Neuronal stem cell (in vitro differentiated cells): ENCODE data around the gene PGPEP1.
A peak's percentile ranks its signal among the peaks of the same experiment; 100 is the strongest.

Experiments
- DNase-seq: peaks from one replicate; pipeline ENCODE4 v3.0.0-alpha.2; 2013; ENCODE audit warnings: low spot score
- H2AFZ ChIP-seq: one replicate; pipeline ENCODE4 v1.6.1; 2013; ENCODE audit warnings: mild to moderate bottlenecking, low read length, inconsistent platforms
- H2AK5ac ChIP-seq: 2 replicates; pipeline ENCODE4 v1.6.1; 2013; ENCODE audit warnings: low read depth, mild to moderate bottlenecking, inconsistent platforms, low read length, moderate library complexity, mixed read lengths
- H2BK120ac ChIP-seq: 2 replicates; pipeline ENCODE4 v1.6.1; 2013; ENCODE audit warnings: low read depth, mild to moderate bottlenecking, inconsistent platforms, low read length, moderate library complexity, mixed read lengths
- H2BK12ac ChIP-seq: one replicate; pipeline ENCODE4 v1.6.1; 2013; ENCODE audit warnings: low read length, inconsistent platforms
- H2BK15ac ChIP-seq: 2 replicates; pipeline ENCODE4 v1.6.1; 2013; ENCODE audit warnings: mild to moderate bottlenecking, low read length, inconsistent platforms, mixed read lengths
- H2BK5ac ChIP-seq: one replicate; pipeline ENCODE4 v1.6.1; 2013; ENCODE audit warnings: inconsistent platforms, mild to moderate bottlenecking, low read length, moderate library complexity
- H3K14ac ChIP-seq: one replicate; pipeline ENCODE4 v1.6.1; 2013; ENCODE audit warnings: low read length, inconsistent platforms
- H3K18ac ChIP-seq: 2 replicates; pipeline ENCODE4 v1.6.1; 2013; ENCODE audit warnings: low read length, inconsistent platforms
- H3K23ac ChIP-seq: 2 replicates; pipeline ENCODE4 v1.6.1; 2013; ENCODE audit warnings: low read depth, mild to moderate bottlenecking, mixed read lengths, low read length, inconsistent platforms; ENCODE audit not compliant: poor library complexity
- H3K27ac ChIP-seq: replicated peaks from 3 replicates; pipeline ENCODE4 v1.5.1; 2013; ENCODE audit warnings: low read length, inconsistent platforms
- H3K27me3 ChIP-seq, 3 experiments: 2 replicates each; pipeline ENCODE4 v1.6.1; 2013; ENCODE audit warnings: low read length in 3 of 3, mild to moderate bottlenecking in 2 of 3, inconsistent platforms in 1 of 3, low read depth in 1 of 3, mixed read lengths in 1 of 3, moderate library complexity in 1 of 3; ENCODE audit not compliant: control insufficient read depth in 3 of 3, insufficient read depth in 3 of 3
- H3K36me3 ChIP-seq, 2 donors: replicated peaks in 1 of 2; 2 replicates each; pipeline ENCODE4 v1.6.1; 2013; ENCODE audit warnings: low read length in 2 of 2; ENCODE audit not compliant: control insufficient read depth in 2 of 2, insufficient read depth in 2 of 2
- H3K4ac ChIP-seq: 2 replicates; pipeline ENCODE4 v1.6.1; 2013; ENCODE audit warnings: inconsistent platforms, mild to moderate bottlenecking, low read length, moderate library complexity
- H3K4me1 ChIP-seq, 2 donors: 1 replicate in 1 of 2; 2 replicates in 1 of 2; pipeline ENCODE4 v1.6.1; 2013; ENCODE audit warnings: low read length in 2 of 2, low read depth in 1 of 2; ENCODE audit not compliant: control insufficient read depth in 2 of 2, insufficient read depth in 1 of 2
- H3K4me2 ChIP-seq: one replicate; pipeline ENCODE4 v1.6.1; 2013; ENCODE audit warnings: mild to moderate bottlenecking, low read length, inconsistent platforms; ENCODE audit not compliant: insufficient read depth, poor library complexity, severe bottlenecking
- H3K4me3 ChIP-seq, 2 donors: 2 replicates each; pipeline ENCODE4 v1.5.1; 2013; ENCODE audit warnings: low read length in 2 of 2, mild to moderate bottlenecking in 2 of 2, inconsistent platforms in 1 of 2, moderate library complexity in 1 of 2
- H3K79me1 ChIP-seq: one replicate; pipeline ENCODE4 v1.6.1; 2013; ENCODE audit warnings: low read depth, mild to moderate bottlenecking, inconsistent platforms, low read length, moderate library complexity
- H3K9ac ChIP-seq: one replicate; pipeline ENCODE4 v1.6.1; 2013; ENCODE audit warnings: mild to moderate bottlenecking, low read depth, low read length, inconsistent platforms; ENCODE audit not compliant: poor library complexity
- H3K9me3 ChIP-seq, 2 donors: replicated peaks in 1 of 2; 2 replicates each; pipeline versions ENCODE3 to v1.6.1; 2013; ENCODE audit warnings: low read length in 2 of 2, mild to moderate bottlenecking in 2 of 2, inconsistent platforms in 1 of 2, low read depth in 1 of 2, mixed read lengths in 1 of 2, moderate library complexity in 1 of 2; ENCODE audit not compliant: control insufficient read depth in 2 of 2, insufficient read depth in 1 of 2
- H4K8ac ChIP-seq: one replicate; pipeline ENCODE4 v1.6.1; 2013; ENCODE audit warnings: low read depth, mild to moderate bottlenecking, inconsistent platforms, low read length, moderate library complexity
- H4K91ac ChIP-seq: one replicate; pipeline ENCODE4 v1.6.1; 2013; ENCODE audit warnings: low read length, low read depth, mild to moderate bottlenecking, inconsistent platforms; ENCODE audit not compliant: poor library complexity
- WGBS, 2 donors: extraction: QIAGEN DNeasy Blood & Tissue Kit; methylation state at CpG; one replicate each; pipeline ENCODE4 v1.1.7; 2013; ENCODE audit warnings: missing lambda C conversion rate in 2 of 2, mixed read lengths in 1 of 2; ENCODE audit not compliant: insufficient read length in 2 of 2, insufficient replicate concordance in 1 of 2; ENCODE audit errors: extremely low coverage in 2 of 2; 5-methylcytosine and 5-hydroxymethylcytosine counted together

The PGPEP1 gene

DNA sequence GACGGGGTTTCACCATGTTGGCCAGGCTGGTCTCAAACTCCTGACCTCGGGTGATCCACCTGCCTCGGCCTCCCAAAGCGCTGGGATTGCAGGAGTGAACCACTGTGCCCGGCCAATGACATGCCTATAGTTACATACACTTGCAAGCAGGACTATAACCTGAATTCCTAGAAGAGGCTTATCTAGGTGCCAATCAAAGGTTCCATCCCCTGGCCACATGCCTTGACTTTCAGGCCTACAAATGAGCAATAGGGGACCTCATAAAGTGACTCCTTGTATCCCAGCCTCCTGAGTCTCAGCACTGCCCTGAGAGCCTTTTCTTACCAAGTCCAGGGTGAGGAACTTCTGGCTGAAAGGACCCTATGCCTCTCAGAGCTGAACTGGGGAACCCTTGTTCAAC lies 13.6 kb upstream of the PGPEP1 start:
- Histone ChIP-seq H2AFZ (no peak overlapping the region), H2BK12ac (no peak overlapping the region), H4K91ac (no peak overlapping the region), H3K14ac (no peak overlapping the region), H3K27me3 (no peaks in the 10 kb centered on the region), H3K23ac (no peak overlapping the region), H3K4ac (no peak overlapping the region), H2BK120ac (no peak overlapping the region), H2BK15ac (no peak overlapping the region), H3K9me3 (no peaks in the 10 kb centered on the region), H3K27ac (no peak overlapping the region), H3K79me1 (no peaks in the 10 kb centered on the region), H2AK5ac (peak overlapping the region; percentile 24), H4K8ac (no peak overlapping the region), H3K4me1 (peaks cover 5 to 7% of the 10 kb centered on the region in 2 donors), H3K36me3 (no peaks in the 10 kb centered on the region), H3K18ac (no peak overlapping the region), H3K9ac (no peak overlapping the region), H3K4me2 (no peak overlapping the region), H2BK5ac (peak overlapping the region; percentile 62), H3K4me3 (no peak overlapping the region)
- DNase-seq: no peak
- WGBS, 2 donors: no CpG with 5 or more reads among the region's 5 CpGs

DNA sequence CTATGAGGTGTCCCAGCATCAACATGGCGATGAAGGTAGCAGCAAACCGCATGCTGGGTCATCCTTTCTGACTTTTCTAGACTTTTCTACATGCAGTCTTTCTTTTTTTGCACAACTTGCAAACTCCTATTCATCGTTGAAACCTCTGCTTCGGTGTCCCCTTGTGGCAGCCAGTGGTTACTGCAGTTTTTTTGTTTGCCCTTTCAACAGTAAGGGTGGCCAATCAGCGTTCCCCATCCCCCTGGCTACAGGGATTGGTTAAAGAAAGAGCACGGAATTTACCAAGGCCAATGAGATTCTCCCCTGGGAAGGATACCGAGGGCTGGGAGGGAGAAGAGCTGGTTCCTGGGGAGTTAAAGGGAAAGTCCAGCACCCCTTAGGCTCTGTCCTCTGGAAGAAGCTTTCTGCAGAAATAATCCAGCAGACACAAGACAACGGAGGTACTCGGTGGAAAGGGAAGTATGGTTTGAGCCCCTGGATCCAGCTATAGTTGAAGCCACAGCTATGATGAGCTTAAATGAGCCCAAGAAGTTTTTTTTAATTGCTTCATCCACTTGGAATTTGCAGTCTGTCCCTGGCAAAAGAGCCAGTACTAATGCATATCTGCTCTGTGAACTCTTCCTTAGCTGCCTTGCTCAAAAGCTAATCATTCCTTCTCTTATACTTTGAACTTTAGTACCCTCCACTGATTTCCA lies 11.9 kb upstream of the PGPEP1 start:
- Histone ChIP-seq H2AK5ac (no peak overlapping the region), H3K27me3 (no peaks in the 10 kb centered on the region), H3K4me1 (peaks cover 0 to 5% of the 10 kb centered on the region in 2 donors), H3K4me3 (peak overlapping the region in 1 of 2 donors; percentile 44), H3K36me3 (no peaks in the 10 kb centered on the region), H3K9ac (no peak overlapping the region), H3K14ac (no peak overlapping the region), H2BK12ac (no peak overlapping the region), H3K79me1 (no peaks in the 10 kb centered on the region), H2BK120ac (no peak overlapping the region), H3K9me3 (no peaks in the 10 kb centered on the region), H2BK15ac (no peak overlapping the region), H3K23ac (no peak overlapping the region), H2AFZ (peak overlapping the region; percentile 76), H3K4ac (no peak overlapping the region), H3K27ac (peak overlapping the region; percentile 56), H4K91ac (no peak overlapping the region), H2BK5ac (no peak overlapping the region), H3K4me2 (peak overlapping the region; percentile 45), H4K8ac (no peak overlapping the region), H3K18ac (no peak overlapping the region)
- WGBS, 2 donors: no CpG with 5 or more reads among the region's 9 CpGs
- peak; percentile 92 for DNase-seq

GRCh38 chr19:18329035-18329376 lies 11.4 kb upstream of the PGPEP1 start:
- no peak overlapping the region for H3K14ac ChIP-seq
- no peaks in the 10 kb centered on the region for H3K79me1 ChIP-seq
- H3K27ac ChIP-seq: peak overlapping the region; percentile 56
- no peak overlapping the region for H2BK12ac ChIP-seq
- no CpG with 5 or more reads among the region's 6 CpGs for WGBS, 2 donors
- H2AK5ac ChIP-seq: peak overlapping the region; percentile 64
- no peak overlapping the region for H3K9ac ChIP-seq
- H2BK15ac ChIP-seq: no peak overlapping the region
- no peak overlapping the region for H3K23ac ChIP-seq
- no peak overlapping the region for H2BK5ac ChIP-seq
- H3K27me3 ChIP-seq: no peaks in the 10 kb centered on the region
- no peak overlapping the region for H2BK120ac ChIP-seq
- peaks cover 0 to 3% of the 10 kb centered on the region in 2 donors for H3K4me1 ChIP-seq
- no peaks in the 10 kb centered on the region for H3K36me3 ChIP-seq
- no peak overlapping the region for H4K8ac ChIP-seq
- DNase-seq: no peak
- H4K91ac ChIP-seq: no peak overlapping the region
- no peak overlapping the region for H3K18ac ChIP-seq
- no peak overlapping the region for H3K4ac ChIP-seq
- peaks cover 0 to 1% of the 10 kb centered on the region in 2 donors for H3K9me3 ChIP-seq
- H3K4me3 ChIP-seq: peak overlapping the region in 1 of 2 donors; percentile 44
- H2AFZ ChIP-seq: peak overlapping the region; percentile 76
- H3K4me2 ChIP-seq: peak overlapping the region; percentile 45

- Histone ChIP-seq H2BK120ac (no peak overlapping the region), H2AK5ac (no peak overlapping the region), H3K9me3 (peaks cover 0 to 3% of the 10 kb centered on the region in 2 donors), H4K8ac (no peak overlapping the region), H3K4me1 (peaks cover 0 to 3% of the 10 kb centered on the region in 2 donors), H3K4ac (no peak overlapping the region), H4K91ac (no peak overlapping the region), H3K4me2 (no peak overlapping the region), H3K18ac (no peak overlapping the region), H2BK12ac (no peak overlapping the region), H2BK5ac (no peak overlapping the region), H3K23ac (no peak overlapping the region), H3K27ac (no peak overlapping the region), H3K14ac (no peak overlapping the region), H3K27me3 (no peaks in the 10 kb centered on the region), H3K79me1 (no peaks in the 10 kb centered on the region), H2BK15ac (no peak overlapping the region), H3K36me3 (no peaks in the 10 kb centered on the region), H2AFZ (no peak overlapping the region), H3K4me3 (no peak overlapping the region), H3K9ac (no peak overlapping the region)
- no CpG with 5 or more reads among the region's 9 CpGs for WGBS, 2 donors
- DNase-seq: no peak
Observed at GRCh38 chr19:18330868-18331267, 9.5 kb upstream of the PGPEP1 start.
